HEK293T (cell line): Measurements from ENCODE around the gene ZNF597.

Source experiments
- FOXA1 ChIP-seq: fragments of 450-650 bp; IDR thresholded peaks from 2 replicates; pipeline ENCODE4 v1.6.1; 2016; ENCODE audit warnings: mild to moderate bottlenecking
- FOXK2 ChIP-seq: fragments of 450-650 bp; IDR thresholded peaks from 2 replicates; pipeline ENCODE4 v1.6.1; 2016; ENCODE audit warnings: mild to moderate bottlenecking
- NFRKB ChIP-seq: fragments of 450-650 bp; IDR thresholded peaks from 2 replicates; pipeline ENCODE4 v1.6.1; 2016; ENCODE audit warnings: mild to moderate bottlenecking, moderate library complexity
- SP1 ChIP-seq: fragments of 450-650 bp; IDR thresholded peaks from 2 replicates; pipeline ENCODE4 v1.6.1; 2017
- SUZ12 ChIP-seq: fragments of 450-650 bp; IDR thresholded peaks from 2 replicates; pipeline ENCODE4 v1.6.1; 2016; ENCODE audit warnings: mild to moderate bottlenecking
- TARDBP ChIP-seq: fragments of 450-650 bp; IDR thresholded peaks from 2 replicates; pipeline ENCODE4 v1.6.1; 2016
- ZNF384 ChIP-seq: fragments of 450-650 bp; IDR thresholded peaks from 2 replicates; pipeline ENCODE4 v1.6.1; 2016

- TF ChIP-seq ZNF384 (no peak), SUZ12 (no peak), FOXK2 (no peak), SP1 (no peak), TARDBP (no peak), FOXA1 (no peak), NFRKB (no peak)
These were observed 32.5 kb upstream of the ZNF597 start for GRCh38 chr16:3475604-3476375.
